SK-N-MC (cell line): ENCODE data around the gene CXCL14.

Experiments
- EZH2 ChIP-seq: fragments of 200-600 bp; sonication (generic); IDR thresholded peaks from one replicate; pipeline ENCODE4 v1.6.1; 2017; ENCODE audit warnings: antibody characterized with exemption
- POLR2AphosphoS5 ChIP-seq: IDR thresholded peaks from 2 replicates; pipeline ENCODE4 v1.6.1; 2012; ENCODE audit warnings: mild to moderate bottlenecking, low read depth, low read length, borderline replicate concordance

DNA sequence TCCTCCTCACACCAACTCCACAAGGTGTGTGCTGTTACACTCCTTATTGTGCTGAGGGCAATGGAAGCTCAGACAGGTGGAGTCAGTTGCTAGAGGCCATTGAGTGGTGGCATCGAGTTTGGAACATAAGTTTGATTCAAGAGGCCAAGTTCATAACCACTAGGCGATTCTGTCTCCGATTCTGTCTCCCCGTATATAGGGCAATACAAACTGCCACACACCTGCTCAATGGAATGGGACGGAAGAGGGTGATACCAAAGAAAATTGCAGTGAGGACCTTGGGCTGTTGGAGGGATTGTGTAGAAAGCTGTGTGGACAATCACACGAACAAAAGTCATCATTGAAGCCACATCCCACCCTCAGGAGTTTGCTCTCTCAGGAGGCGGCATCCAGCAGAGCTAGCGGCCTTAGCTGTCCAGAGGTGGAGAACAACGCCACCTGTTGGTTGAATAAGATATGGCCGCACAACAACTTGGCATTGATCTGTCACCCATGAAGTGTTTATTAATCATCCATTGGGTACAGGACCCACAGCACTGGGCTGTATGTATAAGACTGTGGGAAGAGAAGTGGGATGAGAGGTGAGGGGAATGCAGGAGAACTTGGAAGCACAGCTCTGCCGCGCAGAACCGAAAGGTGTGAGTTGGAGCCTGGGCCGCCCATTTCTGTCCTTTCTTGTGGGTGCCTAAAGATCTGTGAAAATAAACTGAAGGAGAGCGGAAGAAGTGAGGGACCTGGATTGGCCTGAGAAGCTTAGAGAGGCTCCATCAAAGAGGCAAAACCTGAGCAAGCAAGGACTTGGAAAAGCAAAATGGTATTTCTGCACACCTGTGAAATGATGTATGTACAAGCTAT is 27.0 kb downstream of the CXCL14 start:
- TF ChIP-seq EZH2 (no peak), POLR2AphosphoS5 (no peak)
